GM12872 (cell line): ENCODE results near the gene CHL1.

Experiments
- TF ChIP-seq, protein P1 (sequence below): IDR thresholded peaks from 3 replicates; pipeline ENCODE4 v1.5.1; 2011; ENCODE audit warnings: low read depth, mild to moderate bottlenecking, low read length, moderate library complexity; ENCODE audit not compliant: insufficient read depth

The CHL1 gene

DNA sequence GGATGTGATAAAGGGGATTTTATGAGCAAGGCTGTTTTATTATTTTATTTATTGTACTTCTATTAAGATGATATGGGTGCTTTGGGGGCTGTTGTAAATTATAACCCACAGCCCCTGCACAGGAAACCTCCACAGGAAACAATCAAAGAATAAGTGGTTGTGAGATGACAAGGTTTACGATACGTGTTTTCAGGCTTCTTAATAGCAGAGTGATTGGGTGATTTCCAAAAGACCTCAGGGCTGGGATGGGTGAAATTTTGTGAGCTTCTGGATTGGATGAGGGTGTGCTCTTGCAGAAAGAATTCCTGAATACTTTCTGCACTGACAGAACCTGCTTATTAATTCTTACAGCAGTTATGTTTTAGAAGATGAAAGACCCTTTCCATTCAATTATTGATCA is 21.4 kb downstream of the CHL1 start:
- TF ChIP-seq, protein P1, sequence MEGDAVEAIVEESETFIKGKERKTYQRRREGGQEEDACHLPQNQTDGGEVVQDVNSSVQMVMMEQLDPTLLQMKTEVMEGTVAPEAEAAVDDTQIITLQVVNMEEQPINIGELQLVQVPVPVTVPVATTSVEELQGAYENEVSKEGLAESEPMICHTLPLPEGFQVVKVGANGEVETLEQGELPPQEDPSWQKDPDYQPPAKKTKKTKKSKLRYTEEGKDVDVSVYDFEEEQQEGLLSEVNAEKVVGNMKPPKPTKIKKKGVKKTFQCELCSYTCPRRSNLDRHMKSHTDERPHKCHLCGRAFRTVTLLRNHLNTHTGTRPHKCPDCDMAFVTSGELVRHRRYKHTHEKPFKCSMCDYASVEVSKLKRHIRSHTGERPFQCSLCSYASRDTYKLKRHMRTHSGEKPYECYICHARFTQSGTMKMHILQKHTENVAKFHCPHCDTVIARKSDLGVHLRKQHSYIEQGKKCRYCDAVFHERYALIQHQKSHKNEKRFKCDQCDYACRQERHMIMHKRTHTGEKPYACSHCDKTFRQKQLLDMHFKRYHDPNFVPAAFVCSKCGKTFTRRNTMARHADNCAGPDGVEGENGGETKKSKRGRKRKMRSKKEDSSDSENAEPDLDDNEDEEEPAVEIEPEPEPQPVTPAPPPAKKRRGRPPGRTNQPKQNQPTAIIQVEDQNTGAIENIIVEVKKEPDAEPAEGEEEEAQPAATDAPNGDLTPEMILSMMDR = no peak

DNA sequence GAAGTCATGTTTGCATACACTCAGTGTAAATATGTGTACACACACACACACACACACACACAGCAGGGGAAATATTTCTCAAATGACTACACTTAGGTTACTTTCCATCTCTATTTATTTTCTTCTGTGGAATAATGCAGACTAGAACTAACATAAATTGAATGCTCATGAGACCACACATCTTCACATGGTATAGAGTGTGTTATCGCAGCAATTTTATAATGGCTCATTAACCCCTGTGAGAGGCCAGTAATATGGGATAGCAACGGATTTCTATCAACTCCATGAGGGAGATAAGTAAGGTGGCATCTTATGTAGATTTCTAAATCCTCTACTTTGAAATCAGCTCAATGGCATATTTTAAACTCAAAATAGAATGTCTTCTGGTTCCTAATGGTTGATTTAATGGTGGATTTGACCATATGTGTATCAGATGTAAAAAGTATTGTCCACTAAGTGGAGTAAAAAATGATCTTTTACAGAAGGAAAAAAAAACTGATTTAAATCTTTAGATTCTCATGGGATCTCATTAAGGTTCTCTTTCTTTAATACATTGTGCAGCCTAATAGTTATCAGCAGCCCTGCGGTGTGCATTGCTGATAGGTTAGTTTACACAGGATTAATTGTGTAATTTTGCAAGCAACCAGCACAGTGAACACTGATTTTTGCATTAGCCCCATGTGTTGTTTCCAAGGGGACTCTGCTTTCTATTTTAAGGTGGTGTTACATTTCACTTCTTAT is 32.0 kb downstream of the CHL1 start:
- TF ChIP-seq, protein P1 = no peak

DNA sequence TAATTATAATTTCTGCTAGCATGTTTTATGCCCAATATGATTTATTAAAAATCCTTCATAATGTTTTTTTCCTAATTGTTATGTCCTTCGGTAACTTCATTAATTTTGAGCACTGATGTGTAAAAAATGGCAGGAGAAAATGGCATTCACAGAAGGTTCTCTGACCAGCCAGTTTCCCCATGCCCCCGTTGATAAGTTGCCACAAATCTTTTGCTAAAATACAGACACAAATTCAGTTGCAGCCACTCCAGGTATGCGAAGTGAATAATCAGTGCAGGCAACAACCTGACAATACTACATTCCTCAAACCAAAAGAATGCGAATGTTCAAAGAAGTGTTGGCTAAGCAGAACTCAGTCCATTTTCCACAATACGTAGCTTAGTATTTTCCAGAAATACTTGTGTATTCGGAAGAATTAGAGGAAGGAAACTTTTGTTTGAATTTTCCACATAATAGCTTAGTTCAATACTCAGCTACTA is 32.7 kb downstream of the CHL1 start:
- TF ChIP-seq, protein P1 = no peak

DNA sequence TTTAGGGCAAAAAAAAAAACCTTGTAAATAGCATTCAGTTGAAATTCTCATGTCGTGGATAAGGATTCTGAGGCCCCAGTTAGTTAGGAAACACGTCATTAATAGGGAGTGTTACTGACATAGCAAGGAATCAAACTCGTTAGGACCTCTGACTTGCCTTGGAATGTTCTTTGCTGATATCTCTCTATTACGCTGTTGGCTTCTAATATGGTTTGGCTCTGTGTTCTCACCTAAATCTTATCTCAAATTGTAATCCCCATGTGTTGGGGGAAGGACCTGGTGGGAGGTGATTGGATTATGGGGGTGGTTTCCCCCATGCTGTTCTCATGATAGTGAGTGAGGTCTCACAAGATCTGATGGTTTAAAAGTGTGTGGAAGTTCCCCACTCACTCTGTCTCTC is 40.3 kb downstream of the CHL1 start:
- TF ChIP-seq, protein P1 = no peak

DNA sequence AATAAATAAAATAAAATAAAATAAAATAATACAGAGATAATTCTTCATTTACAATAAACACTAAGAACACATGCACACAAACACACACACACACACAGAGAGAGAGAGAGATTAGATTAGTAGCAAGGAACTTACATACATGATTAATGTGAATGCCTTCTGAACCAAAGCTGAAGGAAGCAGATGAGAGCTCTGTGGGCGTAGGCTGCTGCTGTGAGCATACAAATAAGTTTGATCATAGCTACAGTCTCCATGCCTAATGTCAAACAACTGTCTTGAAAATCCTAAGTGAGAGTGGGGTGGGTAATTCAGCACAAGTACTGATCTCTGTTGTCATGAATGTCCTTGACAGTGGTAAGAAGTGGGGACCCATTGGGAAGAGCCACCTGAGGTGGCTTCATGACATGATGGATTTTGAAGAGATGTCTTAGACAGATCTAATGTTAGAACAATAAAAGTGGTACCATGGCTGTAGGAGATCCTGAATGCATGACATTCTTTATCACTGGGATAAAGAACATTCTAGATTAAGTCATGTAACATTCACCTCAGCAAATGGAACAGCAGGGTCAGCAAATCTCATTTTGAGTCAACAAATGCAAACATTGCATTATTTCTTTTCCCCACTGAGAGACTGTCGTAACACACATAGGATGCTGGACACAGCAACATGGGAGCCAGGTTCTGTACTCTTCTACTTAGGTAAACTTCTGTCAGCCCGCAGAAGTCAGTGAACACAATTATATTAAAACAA is 46.2 kb downstream of the CHL1 start:
- TF ChIP-seq, protein P1 = no peak

DNA sequence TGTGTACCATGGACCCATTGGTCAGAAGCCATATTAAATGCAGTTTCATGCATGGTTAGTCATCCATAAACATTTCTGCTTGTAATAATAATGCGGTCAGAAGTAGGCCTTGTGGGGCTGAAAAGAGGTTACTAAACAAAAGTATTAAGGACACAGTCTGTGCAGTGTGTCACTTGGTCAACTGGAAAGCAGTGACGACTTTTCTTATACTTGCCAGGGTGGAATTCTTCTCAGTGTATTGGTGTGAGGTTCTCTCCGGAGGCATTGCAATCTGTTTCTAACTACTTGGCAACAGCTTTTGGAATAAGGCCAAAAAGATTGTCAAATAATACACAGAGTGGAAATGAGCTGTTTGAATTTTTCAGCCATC is 46.8 kb downstream of the CHL1 start:
- TF ChIP-seq, protein P1 = no peak

DNA sequence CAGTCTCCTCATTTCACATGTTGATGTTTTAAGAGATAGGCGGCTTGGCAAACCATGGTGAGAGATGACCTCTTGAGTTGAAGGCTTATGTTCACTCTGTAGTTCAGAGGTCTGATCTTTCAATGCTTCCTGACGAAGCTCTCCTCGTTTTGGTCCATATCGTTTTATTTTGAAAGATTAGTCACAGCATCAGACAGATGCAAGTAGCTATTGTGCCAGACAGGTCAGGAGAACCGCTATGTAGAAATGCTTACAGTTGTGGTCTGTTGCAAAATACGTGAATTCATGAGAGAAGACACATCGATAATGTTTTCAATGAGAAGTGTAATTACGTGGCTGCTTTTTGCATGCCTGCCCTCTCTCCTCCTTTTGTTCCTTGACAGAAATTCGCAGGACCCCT is 47.5 kb downstream of the CHL1 start:
- TF ChIP-seq, protein P1 = no peak
